ENCODE results near the gene CACNA1C.

The CACNA1C gene

GRCh38 chr12:2498964-2499500 lies 446.2 kb downstream of the CACNA1C start:
- Histone ChIP-seq H3K4me3 (ENCODE audit: low read depth, low read length) (no peak overlapping the region), H3K27ac (no peak overlapping the region), H3K27me3 (replicated peaks) (peaks cover 4% of the 10 kb centered on the region), H3K36me3 (replicated peaks) (no peaks in the 10 kb centered on the region)
- in situ Hi-C loops (cut with HindIII; ENCODE audit: low pct_ligation_motif_present, low sequenced_read_pairs), result no loop called here
- TF ChIP-seq CTCF (IDR thresholded peaks at IDR 0.05; ENCODE audit: low read depth, low read length, missing control alignments), result no peak
- no peak for DNase-seq

- peak; percentile 7 for DNase-seq
- in situ Hi-C loops (cut with HindIII; ENCODE audit: low pct_ligation_motif_present, low sequenced_read_pairs), result no loop called here
Observed at GRCh38 chr12:2501464-2502191, 448.8 kb downstream of the CACNA1C start.

GRCh38 chr12:2503036-2503435 lies 450.2 kb downstream of the CACNA1C start:
- in situ Hi-C loops (cut with HindIII; ENCODE audit: low pct_ligation_motif_present, low sequenced_read_pairs), result no loop called here
- H3K4me3 ChIP-seq (ENCODE audit: low read depth, low read length), result no peak overlapping the region
- H3K36me3 ChIP-seq (replicated peaks), result no peaks in the 10 kb centered on the region
- DNase-seq, result no peak
- H3K27me3 ChIP-seq (replicated peaks), result no peaks in the 10 kb centered on the region
- TF ChIP-seq CTCF (IDR thresholded peaks at IDR 0.05; ENCODE audit: low read depth, low read length, missing control alignments), result no peak
- no peak overlapping the region for H3K27ac ChIP-seq

More at GRCh38 chr12:2501464-2502191, 448.8 kb downstream of the CACNA1C start:
- no peaks in the 10 kb centered on the region for H3K27me3 ChIP-seq (replicated peaks)
- TF ChIP-seq CTCF (IDR thresholded peaks at IDR 0.05; ENCODE audit: low read depth, low read length, missing control alignments), result no peak
- no peak overlapping the region for H3K4me3 ChIP-seq (ENCODE audit: low read depth, low read length)
- H3K27ac ChIP-seq, result no peak overlapping the region
- no peaks in the 10 kb centered on the region for H3K36me3 ChIP-seq (replicated peaks)

GRCh38 chr12:2503762-2504161 lies 451.0 kb downstream of the CACNA1C start:
- in situ Hi-C loops (cut with HindIII; ENCODE audit: low pct_ligation_motif_present, low sequenced_read_pairs), result no loop called here
- H3K36me3 ChIP-seq (replicated peaks), result no peaks in the 10 kb centered on the region
- no peak for TF ChIP-seq CTCF (IDR thresholded peaks at IDR 0.05; ENCODE audit: low read depth, low read length, missing control alignments)
- H3K27ac ChIP-seq, result no peak overlapping the region
- H3K27me3 ChIP-seq (replicated peaks), result no peaks in the 10 kb centered on the region
- no peak overlapping the region for H3K4me3 ChIP-seq (ENCODE audit: low read depth, low read length)
- no peak for DNase-seq

GRCh38 chr12:2504577-2504976 lies 451.8 kb downstream of the CACNA1C start:
- no peaks in the 10 kb centered on the region for H3K27me3 ChIP-seq (replicated peaks)
- no peak overlapping the region for H3K4me3 ChIP-seq (ENCODE audit: low read depth, low read length)
- no peak overlapping the region for H3K27ac ChIP-seq
- no peaks in the 10 kb centered on the region for H3K36me3 ChIP-seq (replicated peaks)
- in situ Hi-C loops (cut with HindIII; ENCODE audit: low pct_ligation_motif_present, low sequenced_read_pairs), result no loop called here
- no peak for TF ChIP-seq CTCF (IDR thresholded peaks at IDR 0.05; ENCODE audit: low read depth, low read length, missing control alignments)
- no peak for DNase-seq

Measured in brain microvascular endothelial cell (primary cell).